GM12865 (cell line): ENCODE data around the gene CIB1.
"Not testable (repeated sequence)": the region's sequence is repeated elsewhere in the genome, so short reads cannot be mapped to it uniquely, and the experiment has no call there.

Experiments
- DNase-seq: peaks from one replicate; pipeline ENCODE4 v3.0.0; 2010; ENCODE audit warnings: low read depth
- H3K4me3 ChIP-seq: 2 replicates; pipeline ENCODE4 v1.5.1; 2011; ENCODE audit warnings: mild to moderate bottlenecking, low read depth, low read length, control low read depth
- CTCF ChIP-seq: IDR thresholded peaks from 2 replicates; pipeline ENCODE4 v1.5.1; 2011; ENCODE audit warnings: low read length, control low read depth, low read depth, inconsistent platforms; ENCODE audit not compliant: insufficient read depth; ENCODE audit errors: missing control alignments

CIB1 gene

GRCh38 chr15:90192961-90193786 lies 40.6 kb downstream of the CIB1 start:
- no peak for TF ChIP-seq CTCF
- no peak overlapping the region for H3K4me3 ChIP-seq
- DNase-seq: no peak

- DNase-seq: peak; percentile 81
- TF ChIP-seq CTCF: no peak
- peak overlapping the region; percentile 25 for H3K4me3 ChIP-seq
Observed at GRCh38 chr15:90191794-90192509, 41.8 kb downstream of the CIB1 start.

GRCh38 chr15:90191344-90191687 lies 42.4 kb downstream of the CIB1 start:
- no peak for TF ChIP-seq CTCF
- no peak for DNase-seq
- H3K4me3 ChIP-seq: no peak overlapping the region

- TF ChIP-seq CTCF: no peak
- H3K4me3 ChIP-seq: no peak overlapping the region
- peak; percentile 78 for DNase-seq
Observed at GRCh38 chr15:90190606-90191343, 43.0 kb downstream of the CIB1 start.

GRCh38 chr15:90189781-90190467 lies 43.8 kb downstream of the CIB1 start:
- no peak for TF ChIP-seq CTCF
- DNase-seq: no peak
- no peak overlapping the region for H3K4me3 ChIP-seq

- H3K4me3 ChIP-seq: no peak overlapping the region
- DNase-seq: no peak
- TF ChIP-seq CTCF: no peak
Observed at GRCh38 chr15:90188914-90189748, 44.6 kb downstream of the CIB1 start.

GRCh38 chr15:90188065-90188464 lies 45.7 kb downstream of the CIB1 start:
- not testable (repeated sequence) for DNase-seq, H3K4me3 ChIP-seq
